OCI-LY3 (cell line): ENCODE data around the gene RNF149.

ENCODE experiments used
- CTCF ChIP-seq: fragments of 200-600, 300-600 bp; sonication (generic); IDR thresholded peaks from 2 replicates; pipeline ENCODE4 v1.5.1; 2014; ENCODE audit warnings: antibody characterized with exemption, low read length, low read depth
- EZH2phosphoT487 ChIP-seq: fragments of 200-600 bp; shearing (Covaris generic); IDR thresholded peaks from 2 replicates; pipeline ENCODE4 v1.6.1; 2018; ENCODE audit warnings: antibody characterized with exemption, mixed run types, low read depth

GRCh38 chr2:101295895-101296294, 12.6 kb downstream of the RNF149 start:
- no peak for TF ChIP-seq CTCF
- no peak for TF ChIP-seq EZH2phosphoT487
